Stimulated activated CD4-positive, alpha-beta T cell treated with anti-CD3 and anti-CD28 coated beads, TNF-alpha, amount 100 ng/mL, for 24 hours (primary cell): ENCODE results near the gene MFRP.

Experiments
- DNase-seq, 3 experiments: peaks; one replicate each; pipeline ENCODE4 v3.0.0-alpha.2; 2020; ENCODE audit warnings: low read depth in 3 of 3

Gene MFRP

GRCh38 chr11:119318240-119319135, 28.0 kb downstream of the MFRP start:
- no peak for DNase-seq

- DNase-seq: no peak
Measured at GRCh38 chr11:119317592-119318239, 28.8 kb downstream of the MFRP start.

GRCh38 chr11:119316729-119317591, 29.5 kb downstream of the MFRP start, which contains the start of gene MCAM:
TSS of gene MCAM (minus strand) at chr11:119317130. CDS start at chr11:119317101, 29 bp downstream.
- DNase-seq: no peak

- no peak for DNase-seq
Measured at GRCh38 chr11:119316016-119316728, 30.3 kb downstream of the MFRP start.

- DNase-seq: no peak
Measured at GRCh38 chr11:119315131-119316015, 31.1 kb downstream of the MFRP start.

- DNase-seq: no peak
Measured at GRCh38 chr11:119314726-119315125, 31.8 kb downstream of the MFRP start.

- DNase-seq: no peak
Measured at GRCh38 chr11:119310682-119311052, 35.8 kb downstream of the MFRP start.

- no peak for DNase-seq
Measured at GRCh38 chr11:119309953-119310681, 36.4 kb downstream of the MFRP start.

- no peak for DNase-seq
Measured at GRCh38 chr11:119309411-119309810, 37.1 kb downstream of the MFRP start.

GRCh38 chr11:119307974-119308373, 38.5 kb downstream of the MFRP start:
- DNase-seq: no peak

- DNase-seq: no peak
Measured at GRCh38 chr11:119307219-119307618, 39.3 kb downstream of the MFRP start.

- no peak for DNase-seq
Measured at GRCh38 chr11:119306373-119306890, 40.1 kb downstream of the MFRP start.

GRCh38 chr11:119305556-119306372, 40.7 kb downstream of the MFRP start:
- no peak for DNase-seq

- DNase-seq: no peak
Measured at GRCh38 chr11:119303227-119303718, 43.2 kb downstream of the MFRP start.

GRCh38 chr11:119300198-119300964, 46.1 kb downstream of the MFRP start:
- no peak for DNase-seq

GRCh38 chr11:119299416-119299815, 47.1 kb downstream of the MFRP start:
- DNase-seq: no peak

GRCh38 chr11:119298726-119299125, 47.8 kb downstream of the MFRP start:
- DNase-seq: no peak

- no peak for DNase-seq
Measured at GRCh38 chr11:119297938-119298337, 48.6 kb downstream of the MFRP start.
